Panc1 (cell line): Measurements from ENCODE around the gene NFIC. TPM values are rescaled to one million over a fixed set of nuclear protein-coding genes. Genes with fewer than 3 reads are reported as not detected.

ENCODE experiments used
- ATAC-seq: fragments of 200-7000 bp; cut with Tn5 transposase; 2 replicates; pipeline ENCODE4 v1.9.1; 2020; ENCODE audit warnings: mild to moderate bottlenecking, moderate library complexity
- BruUV-seq: library from RNA; stranded (reverse); fragments of 400-500 nt; replicated peaks from 2 replicates; lab custom pipeline; 2021; lab: Mats Ljungman, UMichigan
- CTCF ChIA-PET: fragments of 300-600 bp; sonication (Branson Sonifier 250); formaldehyde crosslinking; loops from one replicate; lab custom pipeline; 2022; ENCODE audit warnings: antibody characterized with exemption; lab: Charles Lee
- POLR2A ChIA-PET: fragments of 300-600 bp; sonication (Branson Sonifier 250); formaldehyde crosslinking; loops from one replicate; lab custom pipeline; 2022; ENCODE audit warnings: antibody characterized with exemption; lab: Charles Lee
- DNase-seq: peaks from one replicate; pipeline ENCODE4 v3.0.0-alpha.2; 2010; ENCODE audit warnings: low read depth, low spot score
- H3K27ac ChIP-seq: 2 replicates; pipeline ENCODE4 v1.5.1; 2011; ENCODE audit warnings: mild to moderate bottlenecking, low read length, inconsistent platforms
- H3K27me3 ChIP-seq: fragments of 200-500 bp; sonication (Bioruptor generic); 2 replicates; pipeline ENCODE4 v1.6.0; 2014; ENCODE audit warnings: low read length, inconsistent platforms; ENCODE audit not compliant: control insufficient read depth, insufficient read depth
- H3K36me3 ChIP-seq: fragments of 200-500 bp; sonication (Bioruptor generic); 2 replicates; pipeline ENCODE4 v1.5.1; 2014; ENCODE audit warnings: inconsistent platforms, mild to moderate bottlenecking, low read length, moderate library complexity; ENCODE audit not compliant: control insufficient read depth, insufficient read depth
- H3K4me1 ChIP-seq: 2 replicates; pipeline ENCODE4 v1.5.1; 2011; ENCODE audit warnings: inconsistent platforms, mild to moderate bottlenecking, low read length, moderate library complexity; ENCODE audit not compliant: control insufficient read depth, insufficient read depth
- H3K4me3 ChIP-seq, 2 experiments: 2 replicates each; pipeline ENCODE4 v1.5.1; 2011 to 2012; ENCODE audit warnings: low read depth in 2 of 2, low read length in 2 of 2, mild to moderate bottlenecking in 2 of 2, inconsistent platforms in 1 of 2, moderate library complexity in 1 of 2
- H3K9me3 ChIP-seq: fragments of 200-500 bp; sonication (Bioruptor generic); 2 replicates; pipeline ENCODE4 v1.5.1; 2014; ENCODE audit warnings: low read depth, mild to moderate bottlenecking, inconsistent platforms, low read length, moderate library complexity; ENCODE audit not compliant: control insufficient read depth, insufficient read depth
- POLR2AphosphoS5 ChIP-seq: IDR thresholded peaks from 2 replicates; pipeline ENCODE4 v1.6.1; 2012; ENCODE audit warnings: mild to moderate bottlenecking, low read depth, low read length, moderate library complexity
- SIN3A ChIP-seq: IDR thresholded peaks from 2 replicates; pipeline ENCODE4 v1.6.1; 2012; ENCODE audit warnings: low read depth, mild to moderate bottlenecking, low read length, moderate library complexity, borderline replicate concordance; ENCODE audit not compliant: insufficient read depth
- TCF7L2 ChIP-seq: IDR thresholded peaks from 2 replicates; pipeline ENCODE4 v1.6.1; 2011; ENCODE audit warnings: mild to moderate bottlenecking, low read depth, low read length, inconsistent platforms
- in situ Hi-C: cut with HindIII; loops from 2 replicates; pipeline ENCODE4 v1.10.0; 2016; ENCODE audit warnings: low sequenced_read_pairs, low pct_unique_long_range_greater_than_20kb
- intact Hi-C: fragments of 100-400 bp; cut with micrococcal nuclease; formaldehyde crosslinking; loops from one replicate; pipeline ENCODE4 v1.10.0; 2022; ENCODE audit not compliant: unreplicated experiment
- total RNA-seq: library from RNA; stranded (reverse); gene quantifications from one replicate; pipeline ENCODE4 v1.2.1, GENCODE V29; 2021; ENCODE audit not compliant: unreplicated experiment
- TF ChIP-seq, protein P1 (sequence below), 2 experiments: IDR thresholded peaks; 2 replicates each; pipeline ENCODE4 v1.6.1; 2011 to 2012; ENCODE audit warnings: low read depth in 2 of 2, control low read depth in 1 of 2, low read length in 1 of 2, mild to moderate bottlenecking in 1 of 2, moderate library complexity in 1 of 2; ENCODE audit not compliant: insufficient read depth in 1 of 2
- TF ChIP-seq, protein P2 (sequence below): fragments of 450-650 bp; IDR thresholded peaks from 2 replicates; pipeline ENCODE4 v1.5.1; 2017; ENCODE audit warnings: mild to moderate bottlenecking

The NFIC gene
- total RNA-seq, 1 experiment from 2014 or later = 120 TPM

DNA sequence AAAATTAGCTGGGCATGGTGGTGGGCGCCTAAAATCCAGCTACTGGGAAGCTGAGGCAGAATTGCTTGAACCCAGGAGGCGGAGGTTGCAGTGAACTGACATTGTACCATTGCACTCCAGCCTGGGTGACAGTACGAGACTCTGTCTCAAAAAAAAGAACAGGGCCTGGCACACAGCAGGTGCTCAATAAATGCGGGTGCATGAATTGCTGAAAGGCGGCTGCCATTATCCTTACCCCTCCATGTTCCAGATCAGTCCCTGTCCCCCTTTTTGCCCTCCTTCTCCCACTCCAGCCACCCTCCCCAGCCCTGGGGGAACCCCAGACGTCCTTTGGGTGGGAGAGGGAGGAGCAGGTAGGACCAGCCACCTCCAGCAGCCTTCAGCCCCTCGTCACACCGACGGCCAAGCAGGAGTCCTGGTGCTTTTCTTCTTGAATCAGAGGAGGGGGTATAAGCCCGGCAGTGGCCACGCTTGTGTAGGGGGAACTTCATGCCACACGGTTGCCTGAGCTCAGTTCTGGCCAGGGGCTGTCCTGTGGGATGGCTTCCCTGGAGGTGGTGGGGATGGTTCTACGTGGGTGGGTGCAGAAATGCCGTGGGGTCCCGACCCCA is 20.4 kb upstream of the NFIC start:
- ATAC-seq (no peak), DNase-seq (no peak)
- POLR2A ChIA-PET = no interaction called here
- Histone ChIP-seq H3K36me3 (no peaks in the 10 kb centered on the region), H3K27ac (peak overlapping the region; percentile 80), H3K4me1 (peaks cover 26% of the 10 kb centered on the region), H3K4me3 (no peak overlapping the region), H3K9me3 (no peaks in the 10 kb centered on the region), H3K27me3 (no peaks in the 10 kb centered on the region)
- in situ Hi-C loops = no loop called here
- CTCF ChIA-PET = interaction anchor here (0.6 kb wide), 1 partner anchor 119 kb away, joined by 4 read pairs; no protein-coding TSS in a partner anchor
- TF ChIP-seq SIN3A (no peak), TCF7L2 (no peak), POLR2AphosphoS5 (no peak)
- TF ChIP-seq, protein P1, sequence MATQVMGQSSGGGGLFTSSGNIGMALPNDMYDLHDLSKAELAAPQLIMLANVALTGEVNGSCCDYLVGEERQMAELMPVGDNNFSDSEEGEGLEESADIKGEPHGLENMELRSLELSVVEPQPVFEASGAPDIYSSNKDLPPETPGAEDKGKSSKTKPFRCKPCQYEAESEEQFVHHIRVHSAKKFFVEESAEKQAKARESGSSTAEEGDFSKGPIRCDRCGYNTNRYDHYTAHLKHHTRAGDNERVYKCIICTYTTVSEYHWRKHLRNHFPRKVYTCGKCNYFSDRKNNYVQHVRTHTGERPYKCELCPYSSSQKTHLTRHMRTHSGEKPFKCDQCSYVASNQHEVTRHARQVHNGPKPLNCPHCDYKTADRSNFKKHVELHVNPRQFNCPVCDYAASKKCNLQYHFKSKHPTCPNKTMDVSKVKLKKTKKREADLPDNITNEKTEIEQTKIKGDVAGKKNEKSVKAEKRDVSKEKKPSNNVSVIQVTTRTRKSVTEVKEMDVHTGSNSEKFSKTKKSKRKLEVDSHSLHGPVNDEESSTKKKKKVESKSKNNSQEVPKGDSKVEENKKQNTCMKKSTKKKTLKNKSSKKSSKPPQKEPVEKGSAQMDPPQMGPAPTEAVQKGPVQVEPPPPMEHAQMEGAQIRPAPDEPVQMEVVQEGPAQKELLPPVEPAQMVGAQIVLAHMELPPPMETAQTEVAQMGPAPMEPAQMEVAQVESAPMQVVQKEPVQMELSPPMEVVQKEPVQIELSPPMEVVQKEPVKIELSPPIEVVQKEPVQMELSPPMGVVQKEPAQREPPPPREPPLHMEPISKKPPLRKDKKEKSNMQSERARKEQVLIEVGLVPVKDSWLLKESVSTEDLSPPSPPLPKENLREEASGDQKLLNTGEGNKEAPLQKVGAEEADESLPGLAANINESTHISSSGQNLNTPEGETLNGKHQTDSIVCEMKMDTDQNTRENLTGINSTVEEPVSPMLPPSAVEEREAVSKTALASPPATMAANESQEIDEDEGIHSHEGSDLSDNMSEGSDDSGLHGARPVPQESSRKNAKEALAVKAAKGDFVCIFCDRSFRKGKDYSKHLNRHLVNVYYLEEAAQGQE (IDR thresholded peaks at IDR 0.05; ENCODE audit: insufficient read depth in 1 of 2, low read depth in 2 of 2, low read length in 1 of 2) = no peak
- TF ChIP-seq, protein P2, sequence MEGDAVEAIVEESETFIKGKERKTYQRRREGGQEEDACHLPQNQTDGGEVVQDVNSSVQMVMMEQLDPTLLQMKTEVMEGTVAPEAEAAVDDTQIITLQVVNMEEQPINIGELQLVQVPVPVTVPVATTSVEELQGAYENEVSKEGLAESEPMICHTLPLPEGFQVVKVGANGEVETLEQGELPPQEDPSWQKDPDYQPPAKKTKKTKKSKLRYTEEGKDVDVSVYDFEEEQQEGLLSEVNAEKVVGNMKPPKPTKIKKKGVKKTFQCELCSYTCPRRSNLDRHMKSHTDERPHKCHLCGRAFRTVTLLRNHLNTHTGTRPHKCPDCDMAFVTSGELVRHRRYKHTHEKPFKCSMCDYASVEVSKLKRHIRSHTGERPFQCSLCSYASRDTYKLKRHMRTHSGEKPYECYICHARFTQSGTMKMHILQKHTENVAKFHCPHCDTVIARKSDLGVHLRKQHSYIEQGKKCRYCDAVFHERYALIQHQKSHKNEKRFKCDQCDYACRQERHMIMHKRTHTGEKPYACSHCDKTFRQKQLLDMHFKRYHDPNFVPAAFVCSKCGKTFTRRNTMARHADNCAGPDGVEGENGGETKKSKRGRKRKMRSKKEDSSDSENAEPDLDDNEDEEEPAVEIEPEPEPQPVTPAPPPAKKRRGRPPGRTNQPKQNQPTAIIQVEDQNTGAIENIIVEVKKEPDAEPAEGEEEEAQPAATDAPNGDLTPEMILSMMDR = no peak
- intact Hi-C loops = no loop called here
- BruUV-seq = no TSS peak

DNA sequence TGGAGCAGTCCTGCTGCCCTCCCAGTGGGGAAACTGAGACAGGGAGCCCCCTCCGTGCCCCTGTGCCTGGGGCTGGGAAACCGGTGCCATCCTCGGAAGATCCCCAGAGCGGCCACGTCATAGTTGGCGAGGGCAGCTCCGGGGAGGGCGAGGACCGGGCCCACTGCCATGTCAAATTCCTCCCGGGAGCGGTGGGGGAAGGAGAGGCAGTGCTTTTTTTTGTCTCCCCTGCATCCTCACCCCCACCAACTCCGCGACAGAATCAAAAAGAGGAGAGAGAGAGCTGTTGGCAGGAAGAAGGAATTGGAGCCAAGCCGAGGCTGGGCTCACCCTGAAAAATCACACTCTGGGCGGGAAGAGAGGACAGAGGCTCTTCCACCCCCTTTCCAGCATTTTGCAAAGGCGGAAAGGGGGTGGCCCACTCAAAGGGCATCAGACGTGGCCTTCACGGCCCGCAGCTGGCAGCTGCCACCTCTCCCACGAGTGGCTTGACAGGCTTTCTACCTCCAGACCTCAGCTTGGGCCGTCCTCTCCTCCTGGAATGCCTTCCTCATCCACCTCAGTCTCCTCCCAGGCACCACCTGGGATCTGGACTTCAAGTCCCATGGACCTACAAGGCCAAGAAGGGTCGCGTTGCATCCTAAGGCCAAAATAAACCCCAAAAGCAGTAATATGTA is 19.6 kb upstream of the NFIC start:
- in situ Hi-C loops (no loop called here), intact Hi-C loops (no loop called here)
- Histone ChIP-seq H3K4me3 (0 out of 4 replicates have a peak overlapping the region, but pooled peaks of 1 of the 2 experiments have one; percentile 20), H3K4me1 (peaks cover 26% of the 10 kb centered on the region), H3K27me3 (no peaks in the 10 kb centered on the region), H3K36me3 (no peaks in the 10 kb centered on the region), H3K9me3 (no peaks in the 10 kb centered on the region), H3K27ac (peak overlapping the region; percentile 80)
- DNase-seq = no peak
- POLR2A ChIA-PET = no interaction called here
- ATAC-seq = peak; percentile 40
- BruUV-seq = no TSS peak
- TF ChIP-seq POLR2AphosphoS5 = no peak
- TF ChIP-seq, protein P1 (IDR thresholded peaks at IDR 0.05; ENCODE audit: insufficient read depth in 1 of 2, low read depth in 2 of 2, low read length in 1 of 2) = no peak
- CTCF ChIA-PET = no interaction called here
